Measurements from ENCODE around the gene GPC6.

GPC6 gene

GRCh38 chr13:94080527-94080926 is 853.9 kb downstream of the GPC6 start:
- TF ChIP-seq, protein P1, sequence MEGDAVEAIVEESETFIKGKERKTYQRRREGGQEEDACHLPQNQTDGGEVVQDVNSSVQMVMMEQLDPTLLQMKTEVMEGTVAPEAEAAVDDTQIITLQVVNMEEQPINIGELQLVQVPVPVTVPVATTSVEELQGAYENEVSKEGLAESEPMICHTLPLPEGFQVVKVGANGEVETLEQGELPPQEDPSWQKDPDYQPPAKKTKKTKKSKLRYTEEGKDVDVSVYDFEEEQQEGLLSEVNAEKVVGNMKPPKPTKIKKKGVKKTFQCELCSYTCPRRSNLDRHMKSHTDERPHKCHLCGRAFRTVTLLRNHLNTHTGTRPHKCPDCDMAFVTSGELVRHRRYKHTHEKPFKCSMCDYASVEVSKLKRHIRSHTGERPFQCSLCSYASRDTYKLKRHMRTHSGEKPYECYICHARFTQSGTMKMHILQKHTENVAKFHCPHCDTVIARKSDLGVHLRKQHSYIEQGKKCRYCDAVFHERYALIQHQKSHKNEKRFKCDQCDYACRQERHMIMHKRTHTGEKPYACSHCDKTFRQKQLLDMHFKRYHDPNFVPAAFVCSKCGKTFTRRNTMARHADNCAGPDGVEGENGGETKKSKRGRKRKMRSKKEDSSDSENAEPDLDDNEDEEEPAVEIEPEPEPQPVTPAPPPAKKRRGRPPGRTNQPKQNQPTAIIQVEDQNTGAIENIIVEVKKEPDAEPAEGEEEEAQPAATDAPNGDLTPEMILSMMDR (IDR thresholded peaks at IDR 0.05; ENCODE audit: borderline replicate concordance, insufficient read depth, low read depth, low read length), result no peak
- H3K4me3 ChIP-seq (ENCODE audit: low read depth, low read length), result no peak overlapping the region

DNA sequence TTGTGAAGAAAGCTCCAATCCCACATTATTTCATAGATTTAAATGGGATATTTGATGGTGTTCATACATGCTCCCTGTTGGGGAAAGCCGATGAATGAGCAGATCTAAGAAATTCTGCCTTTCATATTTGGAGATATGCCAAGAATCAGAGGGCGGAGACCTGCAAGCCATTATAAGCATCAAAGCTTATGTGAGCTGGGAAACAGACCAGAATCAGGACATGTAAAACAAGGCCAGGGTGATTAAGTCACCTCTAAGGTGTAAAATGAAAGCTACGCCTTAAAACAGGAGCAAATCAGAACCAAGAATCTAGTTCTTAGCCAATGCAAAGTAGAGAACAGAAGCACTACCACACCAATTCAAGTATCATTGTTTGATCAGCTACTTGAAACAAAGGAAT is 860.5 kb downstream of the GPC6 start:
- H3K4me3 ChIP-seq (ENCODE audit: low read depth, low read length), result no peak overlapping the region
- TF ChIP-seq, protein P1 (IDR thresholded peaks at IDR 0.05; ENCODE audit: borderline replicate concordance, insufficient read depth, low read depth, low read length), result no peak

- TF ChIP-seq, protein P1 (IDR thresholded peaks at IDR 0.05; ENCODE audit: borderline replicate concordance, insufficient read depth, low read depth, low read length), result no peak
- H3K4me3 ChIP-seq (ENCODE audit: low read depth, low read length), result no peak overlapping the region
Observed at GRCh38 chr13:94088742-94089141, 862.1 kb downstream of the GPC6 start.

DNA sequence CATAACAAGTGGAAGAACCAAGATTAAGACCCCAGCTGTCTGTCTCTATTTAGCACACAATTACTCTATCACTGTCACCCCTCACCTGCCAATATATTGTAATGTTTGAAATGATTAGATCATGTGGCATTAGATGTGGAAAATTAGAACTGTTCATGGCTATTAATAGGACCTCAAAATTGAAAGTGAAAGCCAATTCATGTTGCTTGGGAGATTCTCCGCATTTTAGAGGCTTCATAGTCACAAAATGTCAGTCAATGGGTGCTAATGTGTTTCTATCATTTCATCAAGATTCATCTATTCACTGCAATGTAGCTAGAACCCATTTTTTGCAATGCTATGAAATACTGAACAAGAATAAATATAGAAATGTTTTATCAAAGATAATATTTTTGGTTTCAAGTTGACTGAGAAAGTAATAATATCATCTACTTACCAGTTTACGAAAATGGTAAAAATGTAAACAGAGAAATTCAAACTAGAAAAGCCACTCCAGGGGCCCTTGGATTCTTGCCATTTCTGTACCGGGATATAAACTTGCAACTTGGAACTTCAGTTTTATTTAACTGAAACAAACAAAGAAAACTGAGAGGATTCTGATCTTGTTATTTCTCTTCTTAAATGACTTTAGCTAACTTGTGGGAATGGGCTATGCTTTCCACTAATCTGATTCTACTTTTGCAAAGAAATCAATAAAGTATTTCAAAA is 864.3 kb downstream of the GPC6 start:
- TF ChIP-seq, protein P1 (IDR thresholded peaks at IDR 0.05; ENCODE audit: borderline replicate concordance, insufficient read depth, low read depth, low read length), result no peak
- H3K4me3 ChIP-seq (ENCODE audit: low read depth, low read length), result no peak overlapping the region

DNA sequence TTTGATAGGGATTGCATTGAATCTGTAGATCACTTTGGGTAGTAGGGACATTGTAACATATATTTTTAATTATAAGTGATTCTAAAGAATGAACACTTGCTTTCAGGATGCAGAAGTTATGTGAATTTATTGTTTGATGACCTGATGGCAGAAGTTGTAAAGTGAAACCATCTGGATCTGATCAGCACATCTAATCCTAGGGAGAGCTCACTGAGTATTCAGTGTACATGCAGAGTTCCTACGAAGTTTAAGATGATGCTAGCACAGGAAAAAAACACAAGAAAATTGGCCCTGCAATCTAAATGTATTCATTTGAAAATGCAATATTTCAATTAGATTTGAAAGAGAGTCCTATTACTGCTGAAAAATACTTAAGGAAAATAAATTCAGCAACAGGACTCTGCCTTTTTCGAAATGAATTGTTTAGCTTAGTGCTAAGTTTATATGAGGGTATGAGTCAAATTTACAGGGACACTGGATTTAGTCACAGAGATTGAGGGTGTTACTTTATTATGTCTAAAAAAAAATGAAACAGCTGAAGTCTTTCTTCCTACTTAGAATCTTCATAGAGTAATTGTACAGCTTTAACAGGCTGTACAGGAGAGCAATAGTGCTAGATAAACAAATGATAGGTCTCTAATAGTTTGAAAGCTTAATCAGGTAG is 867.2 kb downstream of the GPC6 start:
- TF ChIP-seq, protein P1 (IDR thresholded peaks at IDR 0.05; ENCODE audit: borderline replicate concordance, insufficient read depth, low read depth, low read length), result no peak
- no peak overlapping the region for H3K4me3 ChIP-seq (ENCODE audit: low read depth, low read length)

DNA sequence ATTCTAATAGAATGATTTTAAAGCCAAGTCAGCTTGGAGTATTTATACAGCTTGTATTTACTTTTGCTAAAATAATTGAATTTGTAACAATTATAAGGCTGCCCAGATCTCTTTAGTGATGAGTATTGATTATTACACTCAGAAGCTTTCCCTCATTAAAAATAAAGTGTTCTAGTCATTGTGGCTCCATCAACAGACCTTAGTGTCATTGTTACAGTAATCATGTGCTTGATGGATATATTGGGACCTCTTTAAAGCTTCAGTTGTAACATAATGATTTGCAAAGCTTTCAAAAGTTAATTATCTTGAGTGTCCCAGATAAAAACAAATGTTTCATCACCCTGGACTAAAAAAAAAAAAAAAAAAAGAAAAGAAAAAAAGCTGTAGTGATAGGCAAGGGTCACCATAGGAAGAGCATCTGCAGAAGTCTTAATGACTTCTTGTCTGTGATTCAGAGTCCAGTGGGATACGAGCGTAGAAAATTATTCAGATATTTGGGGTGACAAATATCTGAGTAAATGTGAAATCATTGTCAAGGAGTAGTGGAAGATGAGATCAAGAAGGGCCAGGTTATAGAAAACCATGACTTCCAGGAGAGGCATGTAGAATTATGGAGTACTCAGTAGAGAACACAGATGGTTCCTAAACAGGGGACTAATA is 883.2 kb downstream of the GPC6 start:
- H3K4me3 ChIP-seq (ENCODE audit: low read depth, low read length), result no peak overlapping the region
- TF ChIP-seq, protein P1 (IDR thresholded peaks at IDR 0.05; ENCODE audit: borderline replicate concordance, insufficient read depth, low read depth, low read length), result no peak

All from GM12875 (cell line).